HG02759 (cell line): Measurements from ENCODE around the gene WHAMM.
A peak's percentile ranks its signal among the peaks of the same experiment; 100 is the strongest.
"Not testable (repeated sequence)": the region's sequence is repeated elsewhere in the genome, so short reads cannot be mapped to it uniquely, and the experiment has no call there.

Experiments used
- ATAC-seq: cut with Tn5 transposase; IDR thresholded peaks from one replicate; pipeline ENCODE4 v1.9.1; 2021; ENCODE audit warnings: mild to moderate bottlenecking, moderate library complexity; ENCODE audit not compliant: unreplicated experiment

Gene WHAMM, protein sequence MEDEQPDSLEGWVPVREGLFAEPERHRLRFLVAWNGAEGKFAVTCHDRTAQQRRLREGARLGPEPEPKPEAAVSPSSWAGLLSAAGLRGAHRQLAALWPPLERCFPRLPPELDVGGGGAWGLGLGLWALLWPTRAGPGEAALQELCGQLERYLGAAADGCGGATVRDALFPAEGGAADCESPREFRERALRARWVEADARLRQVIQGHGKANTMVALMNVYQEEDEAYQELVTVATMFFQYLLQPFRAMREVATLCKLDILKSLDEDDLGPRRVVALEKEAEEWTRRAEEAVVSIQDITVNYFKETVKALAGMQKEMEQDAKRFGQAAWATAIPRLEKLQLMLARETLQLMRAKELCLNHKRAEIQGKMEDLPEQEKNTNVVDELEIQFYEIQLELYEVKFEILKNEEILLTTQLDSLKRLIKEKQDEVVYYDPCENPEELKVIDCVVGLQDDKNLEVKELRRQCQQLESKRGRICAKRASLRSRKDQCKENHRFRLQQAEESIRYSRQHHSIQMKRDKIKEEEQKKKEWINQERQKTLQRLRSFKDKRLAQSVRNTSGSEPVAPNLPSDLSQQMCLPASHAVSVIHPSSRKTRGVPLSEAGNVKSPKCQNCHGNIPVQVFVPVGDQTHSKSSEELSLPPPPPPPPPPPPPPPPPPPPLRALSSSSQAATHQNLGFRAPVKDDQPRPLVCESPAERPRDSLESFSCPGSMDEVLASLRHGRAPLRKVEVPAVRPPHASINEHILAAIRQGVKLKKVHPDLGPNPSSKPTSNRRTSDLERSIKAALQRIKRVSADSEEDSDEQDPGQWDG

DNA sequence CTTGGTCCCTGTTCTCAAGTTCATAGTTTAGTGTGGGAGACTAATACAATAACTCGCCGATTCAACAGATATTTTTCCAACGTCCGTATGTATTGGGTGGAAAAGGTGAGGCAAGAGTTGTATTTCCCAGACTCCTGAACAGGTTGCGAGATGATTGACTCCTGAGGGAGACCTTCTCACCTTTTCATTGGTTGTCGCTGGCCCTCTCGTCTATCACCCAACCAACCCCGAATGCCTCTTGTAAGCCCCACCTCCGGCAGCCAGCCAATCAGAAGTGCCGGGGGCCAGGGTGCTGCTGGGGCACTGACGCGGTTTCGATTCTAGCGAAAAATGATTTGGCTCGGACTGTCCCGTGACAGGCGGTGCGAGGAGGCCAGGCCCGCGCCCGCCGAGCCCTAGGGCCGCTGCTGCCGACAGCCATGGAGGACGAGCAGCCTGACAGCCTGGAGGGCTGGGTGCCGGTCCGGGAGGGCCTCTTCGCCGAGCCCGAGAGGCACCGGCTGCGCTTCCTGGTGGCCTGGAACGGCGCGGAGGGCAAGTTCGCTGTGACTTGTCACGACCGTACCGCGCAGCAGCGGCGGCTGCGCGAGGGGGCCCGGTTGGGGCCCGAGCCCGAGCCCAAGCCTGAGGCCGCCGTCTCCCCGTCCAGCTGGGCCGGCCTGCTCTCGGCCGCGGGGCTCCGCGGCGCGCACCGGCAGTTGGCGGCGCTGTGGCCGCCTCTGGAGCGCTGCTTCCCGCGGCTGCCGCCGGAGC lies at the start of gene WHAMM:
Gene WHAMM (plus strand): TSS at position 321 of the 753 bp plus-strand sequence. CDS start 99 bp downstream, at position 420.
- ATAC-seq, result peak; percentile 78

DNA sequence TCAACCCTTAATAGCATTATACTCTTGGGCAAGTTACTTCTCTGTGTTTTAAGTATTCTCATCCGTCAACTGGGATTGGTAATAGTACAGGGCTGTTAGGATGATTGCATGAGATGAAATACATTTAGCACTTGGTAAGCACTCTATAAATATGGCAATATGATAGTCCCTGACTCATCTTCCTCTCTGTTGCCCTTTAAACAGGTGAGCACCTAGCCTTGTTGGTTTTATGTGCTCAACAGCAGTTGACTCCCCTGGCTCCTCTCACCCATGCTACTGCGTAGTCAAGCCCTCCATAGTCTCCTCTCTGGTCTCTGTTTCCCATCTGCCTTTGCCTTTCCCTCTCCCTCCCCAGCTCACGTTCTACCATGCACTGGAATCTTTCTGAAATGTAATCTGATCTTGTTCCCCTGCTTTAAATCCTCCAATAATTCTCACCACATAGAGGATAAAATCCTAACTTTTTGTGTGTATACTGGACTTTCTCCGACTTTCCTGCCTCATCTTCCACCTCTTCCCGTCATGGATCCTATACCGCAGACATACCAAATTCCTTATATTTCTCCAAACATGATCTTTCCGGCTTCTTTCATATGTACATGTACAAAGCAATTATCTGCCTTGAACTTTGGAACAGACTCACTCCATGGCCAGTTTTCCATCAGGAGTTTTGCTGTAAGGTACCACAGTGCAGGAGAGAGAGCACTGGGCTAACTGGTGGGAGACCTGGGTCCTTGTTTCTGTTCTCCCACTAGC lies 45.9 kb upstream of the WHAMM start:
- ATAC-seq, result no peak

DNA sequence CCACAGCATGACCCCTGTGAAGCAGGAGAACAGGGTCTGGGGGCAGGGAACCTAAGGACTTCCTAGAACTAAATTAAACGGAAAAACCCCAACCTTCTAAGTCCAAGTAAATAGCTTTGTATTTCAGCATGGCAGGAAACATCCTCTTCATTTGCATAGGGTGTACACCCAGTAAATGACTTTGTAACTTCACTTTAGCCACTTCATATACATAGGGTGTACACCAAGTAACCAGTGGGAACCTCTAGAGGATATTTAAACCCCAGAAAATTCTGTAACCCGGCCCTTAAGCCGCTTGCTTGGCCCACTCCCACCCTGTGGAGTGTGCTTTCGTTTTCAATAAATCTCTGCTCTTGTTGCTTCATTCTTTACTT lies 45.3 kb upstream of the WHAMM start:
- no peak for ATAC-seq

DNA sequence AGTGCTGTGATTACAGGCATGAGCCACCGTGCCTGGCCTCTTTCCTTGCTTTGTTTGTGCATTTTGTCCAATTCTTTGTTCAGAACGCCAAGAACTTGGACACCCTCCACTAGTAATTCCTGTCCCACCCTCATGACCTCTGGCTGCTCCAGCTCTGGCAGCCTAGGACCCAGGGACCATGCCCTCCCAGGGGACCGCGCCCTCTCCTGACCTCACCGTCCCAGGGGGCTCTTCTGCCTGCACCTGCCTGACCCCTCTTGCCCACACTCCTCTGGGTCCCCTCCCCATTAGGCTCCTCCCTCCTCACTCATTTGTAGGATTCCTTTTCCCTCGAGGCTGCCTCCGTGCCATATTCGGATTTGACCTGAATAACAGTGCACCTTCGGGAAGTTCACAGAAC lies 44.7 kb upstream of the WHAMM start:
- no peak for ATAC-seq

DNA sequence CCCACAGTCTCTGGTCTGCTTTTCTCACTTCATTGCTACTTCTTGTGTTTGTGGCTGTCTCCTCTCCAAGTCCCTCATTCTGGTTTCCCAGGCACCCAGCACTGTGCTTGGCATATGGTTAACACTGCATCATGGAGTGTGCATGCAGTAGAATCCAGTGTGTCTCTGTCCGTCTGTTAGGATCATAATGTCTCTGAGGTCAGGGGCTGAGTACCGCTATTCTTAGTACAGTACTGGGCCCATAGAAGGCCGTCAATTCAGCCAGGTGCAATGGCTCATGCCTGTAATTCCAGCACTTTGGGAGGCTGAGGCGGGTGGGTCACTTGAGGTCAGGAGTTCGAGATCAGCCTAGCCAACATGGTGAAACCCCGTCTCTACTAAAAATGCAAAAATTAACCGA lies 43.2 kb upstream of the WHAMM start:
- ATAC-seq, result not testable (repeated sequence)

DNA sequence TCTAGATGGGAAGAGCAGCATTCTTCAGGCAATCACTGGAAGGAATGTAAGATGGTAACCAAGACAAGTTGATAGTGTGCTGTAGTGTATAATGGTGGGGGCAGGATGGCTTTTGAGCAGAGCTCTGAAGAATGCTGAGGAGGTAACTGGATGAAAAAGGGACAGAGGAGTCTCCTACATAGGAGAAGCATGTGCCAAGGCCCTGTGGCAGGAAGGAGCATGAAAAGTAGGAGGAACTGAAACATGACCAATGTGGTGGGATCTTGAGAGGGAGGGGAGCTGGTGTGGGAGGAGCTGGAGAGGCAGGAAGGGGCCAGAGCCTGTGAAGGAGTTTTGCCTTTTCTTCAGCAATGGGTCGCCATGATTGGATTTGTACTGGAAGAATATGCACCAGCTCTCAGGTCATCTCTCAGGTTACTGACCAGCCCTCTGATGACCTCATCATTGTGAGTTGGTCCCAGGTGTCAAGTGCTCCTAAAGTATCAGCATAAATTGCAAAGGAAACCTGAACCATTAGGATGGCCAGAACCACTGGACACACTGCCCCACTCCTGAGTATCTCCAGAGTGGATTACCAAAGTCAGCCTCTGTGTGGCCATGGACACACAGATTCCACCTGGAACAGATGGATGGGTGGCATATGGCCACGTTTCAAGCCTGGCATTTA lies 42.1 kb upstream of the WHAMM start:
- no peak for ATAC-seq

DNA sequence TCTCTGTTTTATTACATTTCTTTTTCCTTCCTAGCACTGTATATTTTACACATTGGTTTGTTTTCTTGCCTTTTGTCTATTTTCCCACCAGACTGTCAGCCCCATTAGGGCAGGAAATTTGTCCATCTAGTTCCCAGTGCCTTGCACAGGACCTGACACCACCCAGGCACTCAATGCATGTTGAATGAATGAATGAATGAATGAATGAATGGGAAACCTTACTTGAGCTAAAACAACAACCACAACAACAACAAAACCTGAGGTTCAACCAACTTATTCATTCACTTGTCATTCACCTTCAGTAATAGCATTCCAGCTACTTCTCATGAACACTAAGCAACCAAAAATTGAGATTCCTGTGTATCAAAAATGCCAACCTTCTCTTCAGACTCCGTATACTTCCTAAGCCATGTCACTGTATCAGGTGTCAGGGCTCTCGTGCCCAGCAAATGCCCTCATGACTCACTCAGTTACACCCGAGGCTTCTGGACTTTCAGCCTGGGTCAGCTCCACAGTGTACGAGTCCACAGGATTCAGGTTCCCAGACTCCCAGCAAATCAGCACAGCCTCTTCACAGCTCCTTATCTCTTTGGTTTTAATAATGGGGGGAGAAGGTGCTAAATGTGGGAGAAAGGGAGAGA lies 40.9 kb upstream of the WHAMM start:
- no peak for ATAC-seq

DNA sequence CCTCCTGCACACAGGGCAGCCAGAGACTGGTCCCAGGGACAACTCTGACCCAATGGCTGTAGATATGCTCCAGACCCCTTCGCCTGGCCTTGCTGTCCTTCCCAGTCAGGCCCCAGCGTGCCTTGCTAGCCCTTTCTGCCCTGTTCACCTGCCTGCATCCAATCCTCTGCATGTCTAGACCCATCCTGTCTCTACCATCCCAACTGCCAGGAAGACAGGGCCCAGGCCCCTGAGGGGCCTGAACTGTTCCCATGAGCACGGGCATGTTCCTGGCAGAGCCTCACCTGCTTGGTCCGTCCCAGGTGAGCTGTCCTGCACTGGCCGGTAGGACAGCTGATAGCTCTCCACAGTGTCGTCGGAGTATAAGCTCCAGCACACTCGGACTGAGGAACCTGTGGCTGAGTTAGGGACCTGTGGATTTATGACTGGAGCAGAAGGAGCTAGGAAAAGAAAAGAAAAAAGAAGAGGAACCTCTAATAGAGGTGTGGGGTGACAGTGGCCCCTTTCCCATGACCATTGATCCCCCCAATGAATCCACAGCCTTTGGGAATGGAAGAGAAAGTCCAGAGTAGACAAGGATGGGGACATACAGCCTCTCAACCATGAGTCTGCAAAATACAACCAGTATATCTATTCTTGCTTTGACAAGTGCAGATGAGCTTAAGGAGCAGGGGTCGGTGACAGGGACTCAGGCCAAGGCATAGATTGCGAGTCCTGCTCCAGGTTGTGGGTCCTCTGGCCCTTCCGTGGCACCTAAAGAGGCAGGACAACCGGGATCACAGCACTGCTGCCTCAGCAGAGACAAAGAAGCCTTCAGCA lies 37.4 kb upstream of the WHAMM start:
- no peak for ATAC-seq

DNA sequence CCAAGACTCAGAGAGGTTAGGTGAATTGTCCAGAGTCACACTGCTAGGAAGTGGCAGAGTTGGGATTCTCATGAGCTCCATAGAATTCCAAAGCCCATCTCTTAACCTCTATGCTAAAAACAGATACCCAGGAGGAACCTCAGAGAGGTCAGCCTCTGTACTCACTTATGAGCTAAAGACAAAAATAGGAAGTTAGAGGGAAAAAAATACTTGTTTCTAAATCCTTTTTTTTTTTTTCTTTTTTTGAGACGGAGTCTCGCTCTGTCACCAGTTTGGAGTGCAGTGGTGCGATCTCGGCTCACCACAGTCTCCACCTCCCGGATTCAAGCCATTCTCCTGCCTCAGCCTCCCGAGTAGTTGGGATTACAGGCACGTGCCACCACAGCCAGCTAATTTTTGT lies 34.9 kb upstream of the WHAMM start:
- ATAC-seq, result no peak

DNA sequence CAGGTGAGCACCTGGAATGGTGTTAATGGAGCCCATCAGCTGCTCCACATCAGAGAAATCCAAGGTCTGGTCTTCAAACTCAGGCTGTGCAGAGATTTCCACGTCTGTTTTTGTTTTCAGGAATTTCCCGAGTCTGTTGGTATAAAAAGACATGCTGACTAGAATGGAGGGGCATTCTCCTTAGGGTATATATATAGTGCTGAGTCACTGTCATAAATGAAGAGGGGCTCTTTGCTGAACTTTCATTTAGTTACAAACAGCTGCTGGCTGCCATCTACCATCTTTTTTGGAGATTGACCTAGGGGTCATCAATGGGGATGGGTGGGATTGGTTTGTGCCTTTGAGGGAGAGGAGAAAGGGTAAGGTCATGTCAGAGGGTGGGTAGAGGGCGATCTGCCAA lies 30.7 kb upstream of the WHAMM start:
- no peak for ATAC-seq

DNA sequence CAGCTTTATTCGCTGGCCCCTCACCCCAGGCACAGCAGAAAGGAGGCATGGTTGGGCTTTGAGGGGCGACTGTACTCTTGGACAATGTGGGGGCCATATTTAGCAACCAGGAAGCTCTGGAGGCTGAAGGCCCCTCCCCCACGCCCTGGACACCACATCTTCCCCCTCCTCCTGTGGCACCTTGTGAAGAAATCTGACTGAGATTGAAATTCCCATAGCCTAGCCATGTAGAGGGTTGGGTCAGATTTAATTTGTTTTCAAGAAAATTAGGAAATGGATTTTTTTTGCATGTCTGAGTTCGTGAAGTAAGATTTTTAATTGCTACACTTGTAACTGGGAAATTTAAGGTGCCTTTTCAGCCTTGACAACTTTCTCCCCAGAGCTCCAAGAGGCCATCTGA lies 28.1 kb upstream of the WHAMM start:
- ATAC-seq, result no peak

DNA sequence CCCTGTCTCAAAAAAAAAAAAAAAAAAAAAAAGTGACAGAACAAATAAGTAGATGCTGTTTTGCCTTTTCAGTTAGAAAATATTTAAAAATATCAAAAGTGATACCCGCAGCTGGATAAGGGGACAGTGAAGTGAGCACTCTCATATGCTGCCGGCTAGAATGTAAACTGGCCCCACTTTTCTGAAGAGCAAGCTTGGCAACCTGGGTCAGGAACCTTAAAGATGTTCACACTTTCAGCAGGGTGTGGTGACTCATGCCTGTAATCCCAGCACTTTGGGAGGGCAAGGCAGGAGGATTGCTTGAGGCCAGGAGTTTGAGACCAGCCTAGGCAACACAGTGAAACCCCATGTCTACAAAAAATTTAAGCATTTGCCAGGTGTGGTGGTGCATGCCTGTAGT lies 20.9 kb upstream of the WHAMM start:
- ATAC-seq, result no peak

DNA sequence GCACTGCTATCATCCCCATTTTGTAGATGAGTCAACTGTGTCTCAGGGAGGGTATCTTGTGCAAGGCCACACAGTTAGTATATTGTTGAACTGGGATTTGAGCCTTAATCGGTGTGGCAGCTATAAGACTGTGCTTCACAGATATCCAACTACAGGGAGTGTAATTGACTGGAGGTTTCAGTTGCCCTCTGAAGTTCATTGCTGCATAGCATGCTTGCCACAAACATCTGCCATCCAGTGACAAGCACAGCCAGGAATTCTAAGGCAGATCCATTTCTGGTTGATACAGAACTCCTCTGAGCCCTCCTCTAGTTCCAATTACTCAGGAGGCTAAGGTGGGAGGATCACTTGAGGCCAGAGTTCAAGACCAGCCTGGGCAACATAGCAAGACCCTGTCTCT lies 19.9 kb upstream of the WHAMM start:
- ATAC-seq, result no peak

DNA sequence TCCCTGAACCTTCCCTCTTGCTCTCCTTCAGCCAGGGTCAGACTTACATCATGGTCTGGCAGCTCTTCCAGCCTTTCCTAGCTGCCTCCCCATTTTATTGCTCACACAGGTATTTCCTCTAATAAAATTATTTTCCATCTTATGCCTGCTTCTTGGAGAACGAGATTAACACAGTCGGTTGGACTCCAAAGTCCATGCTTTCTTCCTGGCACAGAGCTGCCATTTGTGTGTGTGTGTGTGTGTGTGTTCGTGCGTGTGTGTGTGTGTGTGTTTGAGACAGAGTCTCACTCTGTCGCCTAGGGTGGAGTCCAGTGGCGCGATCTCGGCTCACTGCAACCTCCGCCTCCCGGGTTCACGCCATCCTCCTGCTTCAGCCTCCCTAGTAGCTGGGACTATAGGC lies 19.1 kb upstream of the WHAMM start:
- ATAC-seq, result no peak

DNA sequence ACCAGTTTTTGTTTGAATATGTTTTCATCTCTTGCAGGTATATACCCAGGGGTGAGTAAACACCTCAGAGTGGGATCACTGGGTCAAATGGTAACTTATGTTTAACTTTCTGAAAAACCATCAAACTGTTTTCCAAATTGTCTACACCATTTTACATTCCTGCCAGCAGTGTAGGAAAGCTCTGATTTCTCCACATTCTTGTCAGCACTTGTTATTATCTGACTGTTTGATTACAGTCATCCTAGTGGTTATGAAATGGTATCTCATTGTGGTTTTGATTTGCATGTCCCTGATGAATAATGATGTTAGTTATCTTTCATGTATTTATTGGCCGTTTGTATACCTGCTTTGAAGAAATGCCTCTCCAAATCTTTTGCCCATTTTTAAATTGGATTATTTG lies 17.4 kb upstream of the WHAMM start:
- ATAC-seq, result no peak

DNA sequence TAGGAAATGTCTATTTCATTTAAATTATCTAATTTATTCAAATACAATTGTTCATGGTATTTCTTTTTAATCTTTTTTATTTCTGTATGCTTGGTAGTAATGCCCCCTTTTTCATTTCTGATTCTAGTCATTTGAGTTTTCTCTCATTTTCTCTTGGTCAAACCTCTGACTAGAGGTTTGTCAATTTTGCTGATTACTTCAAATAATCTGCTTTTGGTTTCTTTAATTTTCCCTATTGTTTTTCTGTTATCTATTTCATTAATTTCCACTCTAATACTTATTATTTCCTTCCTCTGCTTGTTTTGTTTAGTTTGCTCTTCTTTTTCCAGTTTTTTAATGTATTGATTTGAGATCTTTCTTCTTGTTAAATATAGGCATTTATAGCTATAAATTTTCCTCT lies 15.7 kb upstream of the WHAMM start:
- no peak for ATAC-seq

DNA sequence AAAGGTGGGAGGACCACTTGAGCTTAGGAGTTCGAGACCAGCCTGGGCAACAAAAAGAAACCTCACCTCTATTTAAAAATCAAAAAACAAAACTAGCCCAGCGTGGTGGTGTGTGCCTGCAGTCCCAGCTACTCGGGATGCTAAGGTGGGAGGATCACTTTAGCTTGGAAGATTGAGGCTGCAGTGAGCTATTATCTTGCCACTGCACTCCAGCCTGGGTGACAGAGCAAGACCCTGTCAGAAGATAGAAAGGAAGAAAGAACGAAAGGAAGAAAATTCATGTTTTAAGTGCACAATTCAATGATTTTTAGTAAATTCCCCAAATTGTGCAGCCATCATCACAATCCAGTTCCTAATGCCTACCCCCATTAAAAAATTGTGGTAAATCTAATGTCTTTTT lies 11.3 kb upstream of the WHAMM start:
- no peak for ATAC-seq

DNA sequence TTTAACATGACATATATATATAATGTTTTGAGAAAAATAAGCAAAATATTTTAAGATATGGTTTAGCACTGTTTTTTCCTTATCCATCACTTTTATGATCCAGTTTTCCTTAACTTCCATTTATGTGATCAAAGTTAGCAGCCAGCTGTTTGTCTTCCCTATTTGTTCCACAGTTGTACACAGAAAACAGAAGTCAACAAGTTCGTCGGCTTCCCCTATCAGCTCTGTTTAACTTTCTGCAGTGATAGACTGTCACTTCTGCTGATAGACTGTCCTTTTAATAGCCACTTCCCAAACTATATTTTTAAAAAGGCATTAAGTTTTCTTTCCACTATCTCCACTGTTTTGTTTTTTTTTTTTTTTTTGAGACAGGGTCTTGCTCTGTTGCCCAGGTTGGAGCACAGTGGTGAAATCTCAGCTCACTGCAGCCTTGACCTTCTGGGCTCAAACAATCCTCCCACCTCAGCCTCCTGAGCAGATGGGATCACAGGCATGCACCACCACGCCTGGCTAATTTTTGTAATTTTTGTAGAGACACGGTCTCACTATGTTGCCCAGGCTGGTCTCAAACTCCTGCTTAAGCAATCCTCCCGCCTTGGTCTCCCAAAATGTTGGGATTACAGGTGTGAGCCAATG lies 10.8 kb upstream of the WHAMM start:
- no peak for ATAC-seq
